Activated CD8-positive, alpha-beta T cell treated with anti-CD3 and anti-CD28 coated beads for 36 hours (primary cell): ENCODE measurements around the gene ZNRF3. TPM values are rescaled to one million over a fixed set of nuclear protein-coding genes. Genes with fewer than 3 reads are reported as not detected.
A peak's percentile ranks its signal among the peaks of the same experiment; 100 is the strongest.

Experiments
- ATAC-seq: fragments of 200-7000 bp; cut with Tn5 transposase; one replicate; pipeline ENCODE4 v1.10.0; 2021; ENCODE audit warnings: mild to moderate bottlenecking, moderate library complexity
- CTCF ChIA-PET: fragments of 350-600 bp; sonication (Branson Sonifier 250); formaldehyde crosslinking; loops from one replicate; lab custom pipeline; 2021; ENCODE audit warnings: antibody characterized with exemption; lab: Charles Lee
- POLR2A ChIA-PET: fragments of 350-600 bp; sonication (Branson Sonifier 250); formaldehyde crosslinking; loops from one replicate; lab custom pipeline; 2021; ENCODE audit warnings: antibody characterized with exemption; lab: Charles Lee
- DNase-seq: peaks from one replicate; pipeline ENCODE4 v3.0.0-alpha.2; 2020
- H3K27ac Mint-ChIP-seq: one replicate; pipeline ENCODE4 v1.8.0; 2021; ENCODE audit warnings: mild to moderate bottlenecking, mixed read lengths
- H3K27me3 Mint-ChIP-seq: one replicate; pipeline ENCODE4 v1.8.0; 2021; ENCODE audit warnings: mixed read lengths
- H3K36me3 Mint-ChIP-seq: one replicate; pipeline ENCODE4 v1.8.0; 2021; ENCODE audit warnings: low read depth, mixed read lengths
- H3K4me1 Mint-ChIP-seq: one replicate; pipeline ENCODE4 v1.8.0; 2021; ENCODE audit warnings: low read depth, mixed read lengths
- H3K4me3 Mint-ChIP-seq: one replicate; pipeline ENCODE4 v1.8.0; 2021; ENCODE audit warnings: mild to moderate bottlenecking, moderate library complexity, mixed read lengths
- H3K9me3 Mint-ChIP-seq: one replicate; pipeline ENCODE4 v1.8.0; 2021; ENCODE audit warnings: mixed read lengths
- CTCF ChIP-seq: fragments of 200-600 bp; IDR thresholded peaks from one replicate; pipeline ENCODE4 v1.8.0; 2022; ENCODE audit warnings: antibody characterized with exemption, mild to moderate bottlenecking
- intact Hi-C: fragments of 100-400 bp; cut with micrococcal nuclease; formaldehyde crosslinking; loops from one replicate; pipeline ENCODE4 v1.10.0; 2022
- total RNA-seq, 2 experiments: library from RNA; stranded (reverse); gene quantifications; one replicate each; pipeline ENCODE4 v1.2.3, GENCODE V29; 2021

Gene ZNRF3
- total RNA-seq, 2 experiments from 2014 or later, result 2.0 to 2.5 TPM

DNA sequence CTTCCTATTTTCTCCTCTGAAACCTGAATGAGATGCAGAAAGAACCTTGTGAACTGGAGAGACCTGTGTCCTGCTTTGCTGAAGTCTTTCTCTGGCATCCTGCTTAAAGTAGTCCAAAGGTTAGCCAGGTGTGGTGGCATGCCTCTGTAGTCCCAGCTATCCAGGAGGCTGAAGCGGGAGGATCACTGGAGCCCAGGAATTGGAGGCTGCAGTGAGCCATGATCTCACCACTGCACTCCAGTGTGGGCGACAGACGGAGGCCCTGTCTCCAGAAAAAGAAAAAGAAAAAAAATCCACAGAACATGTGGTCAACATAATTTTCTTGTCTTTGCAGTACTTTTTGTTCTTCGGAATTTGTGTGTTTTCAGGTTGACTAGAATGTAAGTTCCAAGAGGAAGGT is 187.1 kb downstream of the ZNRF3 start:
- no peak for TF ChIP-seq CTCF
- no peak overlapping the region for H3K4me3 Mint-ChIP-seq
- intact Hi-C loops, result no loop called here
- peaks cover 52% of the 10 kb centered on the region for H3K27me3 Mint-ChIP-seq
- POLR2A ChIA-PET, result no interaction called here
- CTCF ChIA-PET, result interaction anchor here (0.6 to 1.1 kb wide), 2 partner anchors 35 to 241 kb away, joined by 4 read pairs; no protein-coding TSS in a partner anchor
- H3K9me3 Mint-ChIP-seq, result no peaks in the 10 kb centered on the region
- no peaks in the 10 kb centered on the region for H3K36me3 Mint-ChIP-seq
- H3K27ac Mint-ChIP-seq, result no peak overlapping the region
- DNase-seq, result no peak
- no peak for ATAC-seq
- peaks cover 27% of the 10 kb centered on the region for H3K4me1 Mint-ChIP-seq

DNA sequence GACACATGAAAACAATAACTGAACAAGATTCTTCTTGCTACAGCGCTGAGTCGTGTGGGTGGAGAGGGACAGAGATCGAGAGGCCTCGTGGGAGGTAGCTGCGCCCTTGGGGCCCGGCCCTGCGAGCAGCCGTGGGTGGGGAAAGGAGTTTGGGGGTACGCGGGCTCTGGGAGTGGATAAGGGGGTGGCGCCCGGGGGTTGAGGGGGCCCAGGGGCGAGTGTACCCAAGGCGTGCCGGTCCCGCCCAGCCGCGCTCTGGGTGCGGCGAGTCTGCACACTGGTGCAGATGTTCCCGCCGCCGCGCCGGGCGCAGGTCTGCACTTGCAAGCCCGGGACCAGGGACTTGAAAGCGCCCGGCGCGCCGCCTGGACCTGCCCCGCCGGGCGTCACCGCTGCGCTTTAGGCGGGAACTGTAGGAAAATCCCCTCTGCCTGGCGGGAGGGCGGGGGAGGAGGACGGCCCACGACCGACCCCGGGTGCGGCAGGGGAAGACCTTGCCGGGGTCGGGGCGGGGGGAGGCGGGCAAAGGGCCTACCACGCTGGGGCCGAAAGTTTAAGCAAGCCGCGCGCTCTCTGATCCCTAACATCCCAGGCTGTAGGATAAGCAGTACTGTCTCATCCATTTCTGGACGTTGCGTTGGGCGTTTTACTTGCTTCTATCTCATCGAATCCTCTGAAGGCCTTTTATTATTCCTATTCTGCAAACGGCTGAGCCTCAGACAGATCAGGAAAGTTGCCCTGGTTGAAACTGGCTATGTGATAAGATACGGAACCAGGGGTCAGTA is 188.1 kb downstream of the ZNRF3 start:
- ChIA-PET CTCF (interaction anchor here (1.5 kb wide), 3 partner anchors 82 to 471 kb away, joined by 3 to 13 read pairs (median 4); no protein-coding TSS in a partner anchor), POLR2A (no interaction called here)
- Mint-ChIP-seq H3K4me3 (peak overlapping the region; percentile 64), H3K9me3 (no peaks in the 10 kb centered on the region), H3K27ac (no peak overlapping the region), H3K27me3 (peaks cover 60% of the 10 kb centered on the region), H3K36me3 (no peaks in the 10 kb centered on the region), H3K4me1 (peaks cover 23% of the 10 kb centered on the region)
- intact Hi-C loops, result no loop called here
- no peak for TF ChIP-seq CTCF
- no peak for ATAC-seq
- DNase-seq, result peak; percentile 51

DNA sequence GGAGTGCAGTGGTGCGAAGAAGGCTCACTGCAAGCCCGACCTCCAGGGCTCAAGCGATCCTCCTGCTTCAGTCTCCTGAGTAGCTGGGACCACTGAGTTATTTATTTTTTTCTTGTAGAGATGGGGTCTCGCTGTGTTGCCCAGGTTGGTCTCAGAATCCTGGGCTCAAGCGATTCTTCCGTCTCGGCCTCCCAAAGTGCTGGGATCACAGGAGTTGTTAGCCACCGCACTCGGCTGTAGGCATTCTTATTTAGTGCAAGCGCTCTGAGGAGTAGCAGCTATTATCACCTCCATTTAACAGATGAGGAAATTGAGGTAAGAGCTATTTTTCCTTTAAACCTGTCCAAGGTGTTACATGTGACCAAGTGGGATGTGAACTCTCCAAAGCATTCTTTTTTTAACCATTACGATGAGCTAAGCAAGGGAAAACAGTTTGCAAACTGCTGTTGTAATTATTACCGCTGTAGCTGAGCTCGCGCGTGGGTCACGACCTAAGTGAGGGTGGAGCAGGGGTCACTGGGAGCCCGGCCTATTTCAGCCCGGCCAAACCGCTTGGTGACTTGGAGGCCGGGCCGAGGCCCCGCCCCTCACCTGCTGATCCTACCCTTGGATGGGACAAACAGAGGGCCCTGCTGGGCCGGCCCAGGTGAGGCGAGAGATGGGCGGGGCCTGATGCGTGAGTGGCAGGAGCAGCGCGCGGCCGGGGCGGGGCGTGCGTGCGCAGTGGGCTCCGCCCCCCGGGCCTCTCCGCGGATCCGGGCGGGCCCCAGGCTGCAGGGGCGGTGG is 189.0 kb downstream of the ZNRF3 start:
- ATAC-seq (peak; percentile 99), DNase-seq (peak; percentile 88)
- peaks cover 57% of the 10 kb centered on the region for H3K27me3 Mint-ChIP-seq
- POLR2A ChIA-PET, result no interaction called here
- H3K9me3 Mint-ChIP-seq, result no peaks in the 10 kb centered on the region
- peaks cover 20% of the 10 kb centered on the region for H3K4me1 Mint-ChIP-seq
- H3K36me3 Mint-ChIP-seq, result no peaks in the 10 kb centered on the region
- H3K27ac Mint-ChIP-seq, result no peak overlapping the region
- CTCF ChIA-PET, result interaction anchor here (0.6 to 1.5 kb wide), 4 partner anchors 41 to 472 kb away, joined by 3 to 13 read pairs (median 4); no protein-coding TSS in a partner anchor
- H3K4me3 Mint-ChIP-seq, result peak overlapping the region; percentile 64
- intact Hi-C loops, result no loop called here
- no peak for TF ChIP-seq CTCF

- no peak for TF ChIP-seq CTCF
- intact Hi-C loops, result no loop called here
- POLR2A ChIA-PET, result no interaction called here
- Mint-ChIP-seq H3K27me3 (peaks cover 60% of the 10 kb centered on the region), H3K36me3 (no peaks in the 10 kb centered on the region), H3K27ac (no peak within 1 kb of the TSS), H3K4me3 (peak within 1 kb of the TSS; percentile 64), H3K9me3 (no peaks in the 10 kb centered on the region), H3K4me1 (peaks cover 20% of the 10 kb centered on the region)
- DNase-seq (no peak), ATAC-seq (no peak)
- CTCF ChIA-PET, result interaction anchor here (1.5 kb wide), 3 partner anchors 81 to 473 kb away, joined by 3 to 13 read pairs (median 4); no protein-coding TSS in a partner anchor
Measured at GRCh38 chr22:29072979-29073617, 189.7 kb downstream of the ZNRF3 start, which contains the start of gene KREMEN1. Gene KREMEN1, plus strand, starts transcription at chr22:29073035. Its CDS starts 96 bp downstream, at chr22:29073131.
